NCI-H526 (cell line): Measurements from ENCODE around the gene TTC9B.
"Not testable (repeated sequence)": the region's sequence is repeated elsewhere in the genome, so short reads cannot be mapped to it uniquely, and the experiment has no call there.

ENCODE experiments used
- DNase-seq, 2 experiments: peaks; one replicate each; lab custom pipeline; 2025; lab: John Stamatoyannopoulos, UW

Gene TTC9B

GRCh38 chr19:40170303-40170989, 47.7 kb downstream of the TTC9B start:
- not testable (repeated sequence) for DNase-seq

- not testable (repeated sequence) for DNase-seq
These were observed 48.5 kb downstream of the TTC9B start for GRCh38 chr19:40169482-40170302.
